ENCODE results near the gene CENPP.

CENPP gene

GRCh38 chr9:92325269-92325990, at the start of gene CENPP, which contains the start of gene NOL8:
Gene CENPP, plus strand, starts transcription at chr9:92325953.
Gene NOL8, minus strand, starts transcription at chr9:92325350. Its CDS starts 1,189 bp downstream, at chr9:92324161.
- peak; percentile 82 for DNase-seq

GRCh38 chr9:92276331-92277032, 49.3 kb upstream of the CENPP start:
- no peak for DNase-seq

GRCh38 chr9:92278110-92278509, 47.6 kb upstream of the CENPP start:
- no peak for DNase-seq

- DNase-seq = no peak
Observed at GRCh38 chr9:92279302-92279701, 46.5 kb upstream of the CENPP start.

- no peak for DNase-seq
Observed at GRCh38 chr9:92289708-92290390, 35.9 kb upstream of the CENPP start.

GRCh38 chr9:92290785-92291429, 34.8 kb upstream of the CENPP start:
- no peak for DNase-seq

GRCh38 chr9:92291577-92291976, 34.2 kb upstream of the CENPP start:
- no peak for DNase-seq

GRCh38 chr9:92292338-92293074, 33.2 kb upstream of the CENPP start:
- DNase-seq = no peak

GRCh38 chr9:92293075-92293354, 32.7 kb upstream of the CENPP start:
- DNase-seq = no peak

GRCh38 chr9:92293452-92294296, 32.1 kb upstream of the CENPP start, which contains the start of gene IARS1:
Gene IARS1, minus strand, starts transcription at chr9:92293697. Its CDS starts 4,278 bp downstream, at chr9:92289419.
- DNase-seq = peak; percentile 98

- no peak for DNase-seq
Observed at GRCh38 chr9:92294297-92294676, 31.5 kb upstream of the CENPP start.

GRCh38 chr9:92295240-92295790, 30.4 kb upstream of the CENPP start:
- no peak for DNase-seq

GRCh38 chr9:92295827-92296258, 29.9 kb upstream of the CENPP start:
- DNase-seq = no peak

- no peak for DNase-seq
Observed at GRCh38 chr9:92297611-92298010, 28.1 kb upstream of the CENPP start.

GRCh38 chr9:92298036-92298435, 27.7 kb upstream of the CENPP start:
- no peak for DNase-seq

- DNase-seq = no peak
Observed at GRCh38 chr9:92299116-92299515, 26.6 kb upstream of the CENPP start.

- DNase-seq = no peak
Observed at GRCh38 chr9:92300936-92301335, 24.8 kb upstream of the CENPP start.

GRCh38 chr9:92308893-92309292, 16.9 kb upstream of the CENPP start:
- no peak for DNase-seq

- no peak for DNase-seq
Observed at GRCh38 chr9:92310562-92310961, 15.2 kb upstream of the CENPP start.

GRCh38 chr9:92312887-92313623, 12.7 kb upstream of the CENPP start:
- no peak for DNase-seq

- no peak for DNase-seq
Observed at GRCh38 chr9:92313624-92314012, 12.1 kb upstream of the CENPP start.

All from CD4-positive, alpha-beta T cell treated with Interferon gamma for 1 hour (primary cell).